Upper lobe of left lung (tissue), 6 donors: ENCODE data around the gene TTC39A. TPM values are rescaled to one million over a fixed set of nuclear protein-coding genes. Genes with fewer than 3 reads are reported as not detected.

ENCODE experiments used
- ATAC-seq, 2 donors: fragments of 200-7000 bp; cut with Tn5 transposase; one replicate each; pipeline ENCODE4 v1.9.1; 2022; ENCODE audit warnings: mild to moderate bottlenecking in 2 of 2, moderate library complexity in 2 of 2; ENCODE audit not compliant: low FRiP score in 2 of 2
- DNase-seq, 2 donors: peaks; one replicate each; pipeline ENCODE4 v3.0.0-alpha.2; 2019 to 2020
- H3K27ac ChIP-seq, 4 donors: fragments of 200-600 bp; sonication (generic); one replicate each; pipeline ENCODE4 v1.5.1; 2016 to 2019
- H3K27me3 ChIP-seq, 4 donors: fragments of 200-600 bp; sonication (generic); one replicate each; pipeline ENCODE4 v1.5.1; 2017 to 2019
- H3K36me3 ChIP-seq, 4 donors: fragments of 200-600 bp; sonication (generic); one replicate each; pipeline ENCODE4 v1.5.1; 2016 to 2019
- H3K4me1 ChIP-seq, 4 donors: fragments of 200-600 bp; sonication (generic); one replicate each; pipeline ENCODE4 v1.5.1; 2018 to 2019
- H3K4me3 ChIP-seq, 4 donors: fragments of 200-600 bp; sonication (generic); one replicate each; pipeline ENCODE4 v1.5.1; 2017 to 2019; ENCODE audit warnings: mild to moderate bottlenecking in 2 of 4, moderate library complexity in 1 of 4
- H3K9me3 ChIP-seq, 4 donors: fragments of 200-600 bp; sonication (generic); one replicate each; pipeline ENCODE4 v1.5.1; 2018 to 2019
- EP300 ChIP-seq, 4 donors: sonication (generic); formaldehyde crosslinking; IDR thresholded peaks; one replicate each; pipeline ENCODE4 v1.5.1; 2017; ENCODE audit warnings: antibody characterized with exemption in 4 of 4, control low read depth in 2 of 4
- POLR2A ChIP-seq, 4 donors: fragments of 450-650 bp; IDR thresholded peaks; one replicate each; pipeline ENCODE4 v1.5.1; 2016 to 2017; ENCODE audit warnings: antibody characterized with exemption in 4 of 4, mild to moderate bottlenecking in 2 of 4
- POLR2AphosphoS5 ChIP-seq, 2 donors: sonication (generic); formaldehyde crosslinking; IDR thresholded peaks; one replicate each; pipeline ENCODE4 v1.5.1; 2017; ENCODE audit warnings: antibody characterized with exemption in 2 of 2
- WGBS, 2 donors: methylation state at CpG; one replicate each; pipeline ENCODE4 v1.1.5; 2017 to 2018; 5-methylcytosine and 5-hydroxymethylcytosine counted together
- total RNA-seq, 6 donors: library from RNA; depleted of rRNA in 4 of 6; stranded (reverse); fragments of >200 nt in 4 of 6; gene quantifications; one replicate each; pipeline versions ENCODE4 v1.1.0 to v1.2.1, GENCODE V29; 2016 to 2021
- TF ChIP-seq, protein P1 (sequence below), 6 experiments: fragments of 450-650 bp in 4 of 6; fragments of 200-600 bp in 2 of 6; sonication (generic) in 2 of 6; IDR thresholded peaks; one replicate each; pipeline ENCODE4 v1.5.1; 2016 to 2019; ENCODE audit warnings: antibody characterized with exemption in 6 of 6
- donor health status: DM: no; HTN: no; CAD: no; lungs with moderate emphysema.
- donor health status: DM: no; HTN: yes; CAD: no; lungs with severe emphysema.

The TTC39A gene
- total RNA-seq, 6 donors from 2014 or later: 33.0 to 96.4 (median 55.7) TPM

DNA sequence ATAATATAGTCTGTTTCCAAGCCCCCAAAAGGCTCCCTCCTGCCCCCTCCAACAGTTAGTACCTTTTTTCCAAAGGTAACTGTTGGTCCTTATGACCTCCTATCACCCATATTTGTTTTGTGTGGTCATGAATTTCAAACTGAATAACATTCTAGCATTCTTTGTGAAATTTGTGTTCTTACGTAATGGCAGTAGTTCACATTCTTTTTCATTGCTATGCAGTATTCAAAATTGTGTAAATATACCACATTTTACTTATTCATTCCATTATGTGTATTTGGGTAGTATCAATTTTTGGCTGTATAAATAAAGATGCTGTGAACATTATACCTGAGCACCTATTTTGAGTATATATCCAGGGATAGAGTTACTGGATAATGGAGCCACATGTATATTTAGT, 80.9 kb downstream of the TTC39A start:
- Histone ChIP-seq H3K27ac (no peak overlapping the region), H3K27me3 (no peaks in the 10 kb centered on the region), H3K36me3 (no peaks in the 10 kb centered on the region), H3K4me3 (no peak overlapping the region), H3K4me1 (peaks cover 7 to 14% (median 10%) of the 10 kb centered on the region in 4 donors), H3K9me3 (no peaks in the 10 kb centered on the region)
- ATAC-seq (no peak), DNase-seq (no peak)
- TF ChIP-seq, protein P1, sequence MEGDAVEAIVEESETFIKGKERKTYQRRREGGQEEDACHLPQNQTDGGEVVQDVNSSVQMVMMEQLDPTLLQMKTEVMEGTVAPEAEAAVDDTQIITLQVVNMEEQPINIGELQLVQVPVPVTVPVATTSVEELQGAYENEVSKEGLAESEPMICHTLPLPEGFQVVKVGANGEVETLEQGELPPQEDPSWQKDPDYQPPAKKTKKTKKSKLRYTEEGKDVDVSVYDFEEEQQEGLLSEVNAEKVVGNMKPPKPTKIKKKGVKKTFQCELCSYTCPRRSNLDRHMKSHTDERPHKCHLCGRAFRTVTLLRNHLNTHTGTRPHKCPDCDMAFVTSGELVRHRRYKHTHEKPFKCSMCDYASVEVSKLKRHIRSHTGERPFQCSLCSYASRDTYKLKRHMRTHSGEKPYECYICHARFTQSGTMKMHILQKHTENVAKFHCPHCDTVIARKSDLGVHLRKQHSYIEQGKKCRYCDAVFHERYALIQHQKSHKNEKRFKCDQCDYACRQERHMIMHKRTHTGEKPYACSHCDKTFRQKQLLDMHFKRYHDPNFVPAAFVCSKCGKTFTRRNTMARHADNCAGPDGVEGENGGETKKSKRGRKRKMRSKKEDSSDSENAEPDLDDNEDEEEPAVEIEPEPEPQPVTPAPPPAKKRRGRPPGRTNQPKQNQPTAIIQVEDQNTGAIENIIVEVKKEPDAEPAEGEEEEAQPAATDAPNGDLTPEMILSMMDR (IDR thresholded peaks at IDR 0.05): no peak
- TF ChIP-seq EP300 (IDR thresholded peaks at IDR 0.05): no peak
- TF ChIP-seq POLR2AphosphoS5 (IDR thresholded peaks at IDR 0.05): no peak
- no peak for TF ChIP-seq POLR2A (IDR thresholded peaks at IDR 0.05)
- 88 to 93% methylated on average over 1 of the region's 1 CpG for WGBS, 2 donors

DNA sequence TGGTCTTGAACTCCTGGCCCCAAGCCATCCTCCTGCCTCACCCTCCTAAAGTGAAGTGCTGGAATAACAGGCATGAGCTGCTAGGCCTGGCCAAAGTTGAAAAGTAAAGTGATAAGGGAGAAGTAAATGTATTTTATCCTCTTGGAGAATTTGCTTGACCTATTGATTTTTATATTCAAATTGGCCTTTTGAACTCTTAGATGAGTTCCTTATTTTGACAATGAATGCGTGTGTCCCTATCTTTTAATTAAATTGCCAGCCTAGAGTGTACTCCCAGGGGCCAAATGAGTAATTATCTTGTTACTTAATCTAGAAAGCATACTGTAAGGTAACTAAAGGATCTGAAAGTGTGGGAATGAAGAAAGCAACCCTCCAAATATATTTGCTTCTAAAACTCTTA, 82.9 kb downstream of the TTC39A start:
- DNase-seq (no peak), ATAC-seq (no peak)
- Histone ChIP-seq H3K4me1 (peaks cover 8 to 12% (median 11%) of the 10 kb centered on the region in 4 donors), H3K27me3 (no peaks in the 10 kb centered on the region), H3K27ac (no peak overlapping the region), H3K9me3 (no peaks in the 10 kb centered on the region), H3K36me3 (no peaks in the 10 kb centered on the region), H3K4me3 (no peak overlapping the region)
- WGBS, 2 donors: 62 to 69% methylated on average over 1 of the region's 1 CpG
- TF ChIP-seq EP300 (IDR thresholded peaks at IDR 0.05) (no peak), POLR2AphosphoS5 (IDR thresholded peaks at IDR 0.05) (no peak), POLR2A (IDR thresholded peaks at IDR 0.05) (no peak)
- TF ChIP-seq, protein P1 (IDR thresholded peaks at IDR 0.05): no peak

DNA sequence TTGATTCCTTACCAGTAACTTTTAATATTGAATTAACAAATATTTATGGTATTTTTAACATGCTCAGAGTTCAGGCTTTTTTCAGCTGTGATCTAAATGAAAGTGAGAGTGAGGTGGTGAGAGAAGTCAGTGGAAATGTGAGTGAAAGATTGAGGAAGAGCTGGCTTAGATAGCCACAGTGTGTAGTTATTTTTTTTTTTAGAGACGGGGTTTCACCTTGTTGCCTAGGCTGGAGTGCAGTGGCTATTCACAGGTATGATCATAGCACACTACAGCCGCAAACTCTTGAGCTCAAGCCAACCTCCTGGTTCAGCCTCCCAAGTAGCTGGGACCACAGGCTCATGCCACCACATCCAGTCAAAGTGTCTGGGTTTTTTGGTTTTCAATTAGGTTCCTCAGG, 83.3 kb downstream of the TTC39A start:
- ATAC-seq (no peak), DNase-seq (no peak)
- H3K4me1 ChIP-seq: peaks cover 8 to 12% (median 11%) of the 10 kb centered on the region in 4 donors
- WGBS, 2 donors: 75 to 84% methylated on average over 2 of the region's 2 CpGs
- H3K36me3 ChIP-seq: no peaks in the 10 kb centered on the region
- TF ChIP-seq, protein P1 (IDR thresholded peaks at IDR 0.05): no peak
- TF ChIP-seq POLR2AphosphoS5 (IDR thresholded peaks at IDR 0.05) (no peak), POLR2A (IDR thresholded peaks at IDR 0.05) (no peak), EP300 (IDR thresholded peaks at IDR 0.05) (no peak)
- no peaks in the 10 kb centered on the region for H3K9me3 ChIP-seq
- no peaks in the 10 kb centered on the region for H3K27me3 ChIP-seq
- no peak overlapping the region for H3K4me3 ChIP-seq
- no peak overlapping the region for H3K27ac ChIP-seq

DNA sequence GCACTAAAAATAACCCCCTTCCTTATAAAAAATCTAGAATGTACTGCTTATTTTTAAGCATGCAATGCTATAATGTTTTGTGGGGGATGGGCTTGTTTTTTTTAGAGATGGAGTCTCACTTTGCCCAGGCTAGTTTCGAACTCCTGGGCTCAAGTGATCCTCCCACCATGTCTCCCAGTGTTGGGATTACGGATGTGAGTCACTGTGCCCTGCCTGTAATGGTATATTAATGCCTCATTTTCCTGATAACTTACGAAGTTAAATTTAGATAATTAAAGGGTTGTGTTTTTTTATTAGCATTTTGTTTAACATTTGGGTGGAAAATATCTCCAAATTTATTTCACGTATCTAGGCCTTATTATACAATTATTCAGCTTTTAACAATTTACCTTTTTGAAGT, 87.8 kb downstream of the TTC39A start:
- no peak for DNase-seq
- Histone ChIP-seq H3K27me3 (no peaks in the 10 kb centered on the region), H3K9me3 (no peaks in the 10 kb centered on the region), H3K27ac (no peak overlapping the region), H3K36me3 (no peaks in the 10 kb centered on the region), H3K4me1 (peaks cover 22 to 45% (median 34%) of the 10 kb centered on the region in 4 donors), H3K4me3 (no peak overlapping the region)
- WGBS, 2 donors: 90% methylated on average over 4 of the region's 4 CpGs
- ATAC-seq: no peak
- TF ChIP-seq POLR2AphosphoS5 (IDR thresholded peaks at IDR 0.05) (no peak), EP300 (IDR thresholded peaks at IDR 0.05) (no peak)

DNA sequence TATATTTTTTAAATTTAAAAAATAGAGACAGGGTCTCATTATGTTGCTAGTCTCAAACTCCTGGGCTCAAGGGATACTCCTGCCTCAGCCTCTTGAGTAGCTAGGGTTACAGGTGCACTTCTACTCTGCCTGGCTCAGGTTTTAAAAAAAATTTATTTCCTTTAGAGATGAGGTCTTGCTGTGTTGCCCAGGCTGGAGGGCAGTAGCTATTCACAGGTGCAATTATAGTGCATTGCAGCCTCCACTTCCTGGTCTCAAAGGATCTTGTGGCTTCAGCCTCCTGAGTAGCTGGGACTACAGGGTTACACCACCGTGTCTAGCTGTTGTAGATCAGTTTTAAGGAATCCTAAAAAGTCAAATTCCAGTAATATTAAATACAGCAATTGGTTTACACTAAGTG, 89.2 kb downstream of the TTC39A start:
- Histone ChIP-seq H3K36me3 (no peaks in the 10 kb centered on the region), H3K9me3 (no peaks in the 10 kb centered on the region), H3K27me3 (no peaks in the 10 kb centered on the region), H3K4me3 (no peak overlapping the region), H3K4me1 (peaks cover 18 to 45% (median 29%) of the 10 kb centered on the region in 4 donors), H3K27ac (no peak overlapping the region)
- DNase-seq (no peak), ATAC-seq (no peak)
- TF ChIP-seq, protein P1 (IDR thresholded peaks at IDR 0.05): no peak
- no peak for TF ChIP-seq EP300 (IDR thresholded peaks at IDR 0.05)
- TF ChIP-seq POLR2A (IDR thresholded peaks at IDR 0.05): no peak
- no peak for TF ChIP-seq POLR2AphosphoS5 (IDR thresholded peaks at IDR 0.05)
- WGBS, 2 donors: 43 to 54% methylated on average over 1 of the region's 1 CpG
